H1 (cell line): Measurements from ENCODE around the gene APOL6. TPM values are rescaled to one million over a fixed set of nuclear protein-coding genes. Genes with fewer than 3 reads are reported as not detected.

Source experiments
- CTCF ChIA-PET: fragments of 300-600 bp; sonication (Branson Sonifier 250); formaldehyde crosslinking; loops from one replicate; lab custom pipeline; 2021; ENCODE audit not compliant: partially characterized antibody; lab: Charles Lee
- POLR2A ChIA-PET: fragments of 300-600 bp; sonication (Branson Sonifier 250); formaldehyde crosslinking; loops from one replicate; lab custom pipeline; 2021; ENCODE audit warnings: inconsistent platforms; ENCODE audit not compliant: partially characterized antibody; lab: Charles Lee
- DNase-seq, 2 experiments: peaks; one replicate each; pipeline versions ENCODE4 v3.0.0 to v3.0.0-alpha.2; 2010 to 2022; ENCODE audit warnings: low spot score in 2 of 2, low read depth in 1 of 2, mixed read lengths in 1 of 2
- FAIRE-seq: peaks from 2 replicates; lab custom pipeline; 2011; peaks lifted over from hg19 to GRCh38; lab: Jason Lieb, UNC
- H2AFZ ChIP-seq: 2 replicates; pipeline ENCODE4 v1.8.1; 2012; ENCODE audit warnings: low read length, inconsistent platforms
- H2AK5ac ChIP-seq: 2 replicates; pipeline ENCODE4 v1.6.1; 2013; ENCODE audit warnings: low read depth, low read length
- H2BK120ac ChIP-seq: replicated peaks from 2 replicates; pipeline ENCODE3; 2013; ENCODE audit warnings: low read depth, low read length, inconsistent platforms
- H2BK12ac ChIP-seq: 2 replicates; pipeline ENCODE4 v1.6.1; 2013; ENCODE audit warnings: low read depth, low read length
- H2BK15ac ChIP-seq: 2 replicates; pipeline ENCODE4 v1.6.1; 2013; ENCODE audit warnings: low read length
- H2BK20ac ChIP-seq: 2 replicates; pipeline ENCODE4 v1.6.1; 2013; ENCODE audit warnings: low read length
- H2BK5ac ChIP-seq: 2 replicates; pipeline ENCODE4 v1.6.1; 2013; ENCODE audit warnings: low read depth, low read length
- H3K14ac ChIP-seq: 2 replicates; pipeline ENCODE4 v1.6.1; 2013; ENCODE audit warnings: inconsistent platforms; ENCODE audit not compliant: insufficient read length
- H3K18ac ChIP-seq: 2 replicates; pipeline ENCODE4 v1.6.1; 2013; ENCODE audit warnings: low read length; ENCODE audit errors: extremely low read depth
- H3K23ac ChIP-seq: 2 replicates; pipeline ENCODE4 v1.6.1; 2013; ENCODE audit warnings: inconsistent platforms; ENCODE audit not compliant: insufficient read length
- H3K23me2 ChIP-seq: 2 replicates; pipeline ENCODE4 v1.6.1; 2013; ENCODE audit warnings: low read depth, low read length
- H3K27ac ChIP-seq: 2 replicates; pipeline ENCODE4 v1.6.1; 2011; ENCODE audit warnings: low read depth, low read length, inconsistent platforms
- H3K27me3 ChIP-seq, 4 experiments: replicated peaks in 1 of 4; 1 replicate in 1 of 4; 2 replicates in 3 of 4; pipeline versions ENCODE4 v1.6.1 to v1.8.1; 2011 to 2013; ENCODE audit warnings: low read length in 3 of 4, mild to moderate bottlenecking in 3 of 4, inconsistent platforms in 2 of 4, mixed read lengths in 2 of 4, moderate library complexity in 1 of 4; ENCODE audit not compliant: control insufficient read depth in 3 of 4, insufficient read depth in 3 of 4; ENCODE audit errors: extremely low read depth in 1 of 4
- H3K36me3 ChIP-seq, 4 experiments: 2 replicates each; pipeline versions ENCODE4 v1.6.1 to v1.8.1; 2011 to 2013; ENCODE audit warnings: mild to moderate bottlenecking in 4 of 4, low read length in 3 of 4, moderate library complexity in 2 of 4, control low read depth in 1 of 4, inconsistent platforms in 1 of 4; ENCODE audit not compliant: insufficient read depth in 4 of 4, control insufficient read depth in 2 of 4
- H3K4ac ChIP-seq: replicated peaks from 2 replicates; pipeline ENCODE3; 2013; ENCODE audit warnings: low read length, low read depth, mixed read lengths, inconsistent platforms; ENCODE audit not compliant: insufficient read length
- H3K4me1 ChIP-seq, 4 experiments: replicated peaks in 1 of 4; 1 replicate in 1 of 4; 2 replicates in 3 of 4; pipeline versions ENCODE4 v1.6.1 to v1.8.1; 2011 to 2013; ENCODE audit warnings: low read length in 3 of 4, inconsistent platforms in 2 of 4, mixed read lengths in 1 of 4; ENCODE audit not compliant: insufficient read depth in 4 of 4, control insufficient read depth in 3 of 4
- H3K4me2 ChIP-seq, 2 experiments: 2 replicates each; pipeline versions ENCODE4 v1.6.1 to v1.8.1; 2011 to 2013; ENCODE audit warnings: low read depth in 2 of 2, low read length in 2 of 2, control low read depth in 1 of 2, inconsistent platforms in 1 of 2, mild to moderate bottlenecking in 1 of 2; ENCODE audit not compliant: insufficient read depth in 1 of 2
- H3K4me3 ChIP-seq, 4 experiments: fragments of 200-600, 300-600 bp in 1 of 4; sonication (generic), shearing (Covaris generic), sonication (Bioruptor Twin) in 1 of 4; 2 replicates each; pipeline versions ENCODE4 v1.5.1 to v1.8.1; 2011 to 2016; ENCODE audit warnings: low read length in 4 of 4, low read depth in 3 of 4, control low read depth in 2 of 4, inconsistent platforms in 2 of 4, mild to moderate bottlenecking in 2 of 4, mixed read lengths in 1 of 4, moderate library complexity in 1 of 4; ENCODE audit not compliant: insufficient read depth in 2 of 4; ENCODE audit errors: extremely low read depth in 1 of 4
- H3K56ac ChIP-seq: replicated peaks from 2 replicates; pipeline ENCODE3; 2013; ENCODE audit warnings: low read depth, mild to moderate bottlenecking, mixed read lengths, low read length, inconsistent platforms; ENCODE audit not compliant: insufficient read length
- H3K79me1 ChIP-seq: 2 replicates; pipeline ENCODE4 v1.6.1; 2013; ENCODE audit warnings: low read depth, low read length, control low read depth
- H3K79me2 ChIP-seq, 2 experiments: 2 replicates each; pipeline versions ENCODE4 v1.6.1 to v1.8.1; 2012 to 2013; ENCODE audit warnings: low read length in 2 of 2, mild to moderate bottlenecking in 2 of 2, inconsistent platforms in 1 of 2; ENCODE audit not compliant: insufficient read depth in 2 of 2, control insufficient read depth in 1 of 2
- H3K9ac ChIP-seq, 4 experiments: replicated peaks in 1 of 4; 1 replicate in 1 of 4; 2 replicates in 3 of 4; pipeline versions ENCODE4 v1.6.1 to v1.8.1; 2011 to 2013; ENCODE audit warnings: low read depth in 3 of 4, low read length in 3 of 4, control low read depth in 2 of 4, mild to moderate bottlenecking in 2 of 4, moderate library complexity in 2 of 4, inconsistent platforms in 1 of 4; ENCODE audit errors: extremely low read depth in 1 of 4
- H3K9me3 ChIP-seq, 2 experiments: 2 replicates each; pipeline versions ENCODE4 v1.6.1 to v1.8.1; 2012 to 2013; ENCODE audit warnings: mild to moderate bottlenecking in 2 of 2, moderate library complexity in 2 of 2, control low read depth in 1 of 2, inconsistent platforms in 1 of 2, low read depth in 1 of 2, low read length in 1 of 2, mixed read lengths in 1 of 2; ENCODE audit not compliant: insufficient read depth in 2 of 2
- H4K20me1 ChIP-seq, 2 experiments: replicated peaks in 1 of 2; 2 replicates each; pipeline versions ENCODE3 to v1.8.1; 2011 to 2013; ENCODE audit warnings: inconsistent platforms in 2 of 2, low read length in 2 of 2, mild to moderate bottlenecking in 1 of 2; ENCODE audit not compliant: insufficient read depth in 2 of 2, control insufficient read depth in 1 of 2
- H4K5ac ChIP-seq: 2 replicates; pipeline ENCODE4 v1.6.1; 2013; ENCODE audit warnings: low read length, low read depth, mixed read lengths, inconsistent platforms; ENCODE audit not compliant: insufficient read length
- H4K8ac ChIP-seq: 2 replicates; pipeline ENCODE4 v1.8.0; 2013; ENCODE audit warnings: mild to moderate bottlenecking, moderate library complexity, low read length, inconsistent platforms; ENCODE audit not compliant: insufficient read depth; ENCODE audit errors: extremely low read depth
- H4K91ac ChIP-seq: replicated peaks from 2 replicates; pipeline ENCODE3; 2013; ENCODE audit warnings: low read length, mixed read lengths, inconsistent platforms; ENCODE audit not compliant: insufficient read length
- FOSL1 ChIP-seq: IDR thresholded peaks from 2 replicates; pipeline ENCODE4 v1.6.1; 2011; ENCODE audit warnings: mild to moderate bottlenecking, low read depth, low read length, moderate library complexity; ENCODE audit not compliant: insufficient read depth
- KDM1A ChIP-seq: fragments of 200-600, 300-600 bp; sonication (generic); IDR thresholded peaks from 2 replicates; pipeline ENCODE4 v1.7.1; 2016; ENCODE audit warnings: mild to moderate bottlenecking, low read length, borderline replicate concordance
- WGBS, 2 experiments: shearing (Covaris generic) in 1 of 2; methylation state at CpG; one replicate each; pipeline versions ENCODE4 v1.1.6 to v1.1.7; 2013 to 2015; ENCODE audit warnings: low lambda C conversion rate in 2 of 2, mixed read lengths in 2 of 2, inconsistent platforms in 1 of 2, low coverage in 1 of 2, missing lambda C conversion rate in 1 of 2; ENCODE audit not compliant: insufficient replicate concordance in 2 of 2, insufficient coverage in 1 of 2, insufficient read length in 1 of 2; ENCODE audit errors: extremely low coverage in 1 of 2, missing lambda C conversion rate in 1 of 2; 5-methylcytosine and 5-hydroxymethylcytosine counted together
- polyA plus RNA-seq, 7 experiments: library from polyadenylated mRNA; depleted of rRNA in 3 of 7; stranded (reverse) in 5 of 7; unstranded in 2 of 7; fragments of >200 nt in 5 of 7; fragments of 200-250 nt in 2 of 7; gene quantifications; 1 replicate in 5 of 7; 2 replicates in 1 of 7; 4 replicates in 1 of 7; pipeline versions ENCODE4 v1.2.1 to v1.2.3, GENCODE V29; 2011 to 2013; ENCODE audit warnings: missing spikeins in 2 of 7, mixed read lengths in 2 of 7
- total RNA-seq: library from RNA; stranded (reverse); fragmentation: NEBNext Ultra II Directional; extraction: Animal tissue kit (Norgen Biotek cat#: 25700); gene quantifications from 2 replicates; pipeline ENCODE4 v1.2.1, GENCODE V29; 2021

APOL6 gene
- total and polyA plus RNA-seq, 2 of the 8 experiments (the other 6 are each of a cell fraction or from before 2014, with no cell fraction given): 0.06 to 0.13 TPM

GRCh38 chr22:35611200-35611890 is 36.9 kb upstream of the APOL6 start:
- no peak overlapping the region for H3K4me3 ChIP-seq
- no peak overlapping the region for H3K18ac ChIP-seq
- no peak for TF ChIP-seq FOSL1
- TF ChIP-seq KDM1A: peak; percentile 46; the same call in 1 of the 2 replicates
- H3K36me3 ChIP-seq: no peaks in the 10 kb centered on the region
- H3K9me3 ChIP-seq: no peaks in the 10 kb centered on the region
- no peaks in the 10 kb centered on the region for H3K4me1 ChIP-seq
- H4K20me1 ChIP-seq: peaks cover 0 to 2% of the 10 kb centered on the region in 2 experiments
- no peak overlapping the region for H3K9ac ChIP-seq
- H3K27me3 ChIP-seq: no peaks in the 10 kb centered on the region; a peak in 1 of 7 replicates
- H3K27ac ChIP-seq: no peak overlapping the region
- 86% methylated on average over 6 of the region's 6 CpGs; no CpG with 5 or more reads in 1 of the 2 experiments for WGBS, 2 experiments
- no peak overlapping the region for H3K23ac ChIP-seq
- no peak overlapping the region for H3K4me2 ChIP-seq
- POLR2A ChIA-PET: interaction anchor here (0.6 to 1.1 kb wide), 2 partner anchors 30 to 74 kb away, joined by 3 read pairs; no protein-coding TSS in a partner anchor
- no peak for FAIRE-seq
- no peak for DNase-seq
- no peak overlapping the region for H3K4ac ChIP-seq
- no peak overlapping the region for H2BK5ac ChIP-seq
- no peak overlapping the region for H3K14ac ChIP-seq
- H3K23me2 ChIP-seq: no peaks in the 10 kb centered on the region
- no peak overlapping the region for H4K91ac ChIP-seq
- H3K79me1 ChIP-seq: no peaks in the 10 kb centered on the region
- H2BK20ac ChIP-seq: no peak overlapping the region
- H4K5ac ChIP-seq: no peak overlapping the region
- H2AK5ac ChIP-seq: no peak overlapping the region
- no peak overlapping the region for H2AFZ ChIP-seq
- H2BK15ac ChIP-seq: no peak overlapping the region
- CTCF ChIA-PET: interaction anchor here (0.9 to 3.2 kb wide), 10 partner anchors 8 to 260 kb away, joined by 3 to 12 read pairs (median 5); no protein-coding TSS in a partner anchor
- H4K8ac ChIP-seq: no peak overlapping the region
- H3K56ac ChIP-seq: no peak overlapping the region
- H2BK12ac ChIP-seq: no peak overlapping the region
- no peak overlapping the region for H2BK120ac ChIP-seq
- no peaks in the 10 kb centered on the region for H3K79me2 ChIP-seq
